PC-9 (cell line): ENCODE results near the gene RAB11FIP5.

Source experiments
- CTCF ChIP-seq: fragments of 200-600 bp; sonication (generic); conservative IDR thresholded peaks from 2 replicates; pipeline ENCODE4 v1.6.1; 2017; ENCODE audit warnings: mixed run types, antibody characterized with exemption, mild to moderate bottlenecking, moderate library complexity
- EZH2 ChIP-seq: fragments of 200-600 bp; sonication (generic); IDR thresholded peaks from 2 replicates; pipeline ENCODE4 v1.8.0; 2017; ENCODE audit warnings: antibody characterized with exemption, low read depth

DNA sequence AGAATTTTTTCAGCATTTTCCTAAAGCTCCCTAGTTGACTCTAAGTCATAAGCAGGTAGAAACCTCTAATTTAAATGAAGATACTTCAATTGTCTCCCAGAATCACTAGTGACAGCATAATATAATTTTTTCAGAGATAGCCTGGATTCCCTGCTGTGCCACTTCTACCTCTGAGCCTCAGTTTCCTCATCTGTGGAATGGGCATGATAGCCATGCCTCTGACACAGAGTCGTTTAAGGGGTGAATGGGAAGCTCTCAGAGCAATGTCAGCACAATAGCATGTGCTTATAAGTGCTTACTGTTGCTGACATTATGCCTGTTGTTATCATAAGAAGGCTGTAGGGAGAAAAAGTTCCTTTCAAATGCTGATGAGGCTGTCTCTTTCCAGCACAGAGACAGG, 89.3 kb downstream of the RAB11FIP5 start:
- TF ChIP-seq CTCF = no peak
- TF ChIP-seq EZH2 = no peak
